ENCODE measurements around the gene D2HGDH. TPM values are rescaled to one million over a fixed set of nuclear protein-coding genes. Genes with fewer than 3 reads are reported as not detected.

The D2HGDH gene
- total RNA-seq, 4 donors from 2014 or later, result 20.2 to 34.4 (median 23.0) TPM

GRCh38 chr2:241774419-241775222 is 40.2 kb downstream of the D2HGDH start:
- no peak for DNase-seq
- intact Hi-C loops (cut with DNase I), result no loop called here
- 85 to 90% methylated on average over 4 to 26 of the region's 40 CpGs for WGBS, 2 donors
- peaks cover 0 to 9% of the 10 kb centered on the region in 2 donors for H3K4me1 ChIP-seq
- no peaks in the 10 kb centered on the region for H3K27me3 ChIP-seq
- H3K4me3 ChIP-seq (replicated peaks in 1 of 3), result no peak overlapping the region
- no peaks in the 10 kb centered on the region for H3K36me3 ChIP-seq
- no peak overlapping the region for H3K27ac ChIP-seq
- no peaks in the 10 kb centered on the region for H3K9me3 ChIP-seq
- TF ChIP-seq CTCF (IDR thresholded peaks at IDR 0.05), result no peak
- no peak for TF ChIP-seq POLR2A (IDR thresholded peaks at IDR 0.05)

- Histone ChIP-seq H3K27me3 (no peaks in the 10 kb centered on the region), H3K36me3 (no peaks in the 10 kb centered on the region), H3K4me1 (peaks cover 0 to 9% of the 10 kb centered on the region in 2 donors), H3K9me3 (no peaks in the 10 kb centered on the region), H3K4me3 (replicated peaks in 1 of 3) (no peak overlapping the region), H3K27ac (no peak overlapping the region)
- DNase-seq, result no peak
- TF ChIP-seq POLR2A (IDR thresholded peaks at IDR 0.05) (no peak), CTCF (IDR thresholded peaks at IDR 0.05) (no peak)
- 79 to 83% methylated on average over 19 to 29 of the region's 34 CpGs for WGBS, 2 donors
- intact Hi-C loops (cut with DNase I), result no loop called here
These were observed 41.1 kb downstream of the D2HGDH start for GRCh38 chr2:241775223-241776177.

- TF ChIP-seq POLR2A (IDR thresholded peaks at IDR 0.05) (no peak), CTCF (IDR thresholded peaks at IDR 0.05) (no peak)
- no peaks in the 10 kb centered on the region for H3K9me3 ChIP-seq
- no peak for DNase-seq
- H3K4me1 ChIP-seq, result peaks cover 0 to 4% of the 10 kb centered on the region in 2 donors
- H3K27me3 ChIP-seq, result no peaks in the 10 kb centered on the region
- no peaks in the 10 kb centered on the region for H3K36me3 ChIP-seq
- H3K27ac ChIP-seq, result no peak within 1 kb of the TSS
- WGBS, 2 donors, result 77 to 82% methylated on average over 23 to 24 of the region's 27 CpGs
- H3K4me3 ChIP-seq (replicated peaks in 1 of 3), result no peak within 1 kb of the TSS
- intact Hi-C loops (cut with DNase I), result no loop called here
These were observed 42.1 kb downstream of the D2HGDH start, which contains the start of gene GAL3ST2 for GRCh38 chr2:241776336-241777169. Gene GAL3ST2, plus strand, starts transcription at chr2:241776822. Its CDS starts 134 bp downstream, at chr2:241776956.

GRCh38 chr2:241777170-241777685 is 42.8 kb downstream of the D2HGDH start:
- Histone ChIP-seq H3K9me3 (no peaks in the 10 kb centered on the region), H3K27me3 (no peaks in the 10 kb centered on the region), H3K4me1 (no peaks in the 10 kb centered on the region), H3K27ac (no peak overlapping the region), H3K4me3 (replicated peaks in 1 of 3) (no peak overlapping the region), H3K36me3 (no peaks in the 10 kb centered on the region)
- intact Hi-C loops (cut with DNase I), result no loop called here
- 63 to 73% methylated on average over 5 to 19 of the region's 22 CpGs for WGBS, 2 donors
- TF ChIP-seq POLR2A (IDR thresholded peaks at IDR 0.05) (no peak), CTCF (IDR thresholded peaks at IDR 0.05) (no peak)
- no peak for DNase-seq

All from thyroid gland (tissue), 4 donors.